Duodenal mucosa (tissue), 2 donors: Measurements from ENCODE around the gene CAPN10.

Experiments used
- H3K27ac ChIP-seq: one replicate; pipeline ENCODE4 v1.7.0; 2013; ENCODE audit warnings: low read depth, low read length
- H3K27me3 ChIP-seq, 2 donors: one replicate each; pipeline ENCODE4 v1.7.0; 2013; ENCODE audit warnings: low read length in 2 of 2, control low read depth in 1 of 2; ENCODE audit not compliant: insufficient read depth in 2 of 2, control insufficient read depth in 1 of 2
- H3K36me3 ChIP-seq, 2 donors: one replicate each; pipeline ENCODE4 v1.7.0; 2013; ENCODE audit warnings: low read length in 2 of 2, control low read depth in 1 of 2; ENCODE audit not compliant: insufficient read depth in 2 of 2, control insufficient read depth in 1 of 2
- H3K4me1 ChIP-seq, 2 donors: one replicate each; pipeline ENCODE4 v1.7.0; 2013; ENCODE audit warnings: low read length in 2 of 2, control low read depth in 1 of 2; ENCODE audit not compliant: insufficient read depth in 2 of 2, control insufficient read depth in 1 of 2
- H3K4me3 ChIP-seq, 2 donors: one replicate each; pipeline ENCODE4 v1.7.0; 2013; ENCODE audit warnings: low read length in 2 of 2, low read depth in 1 of 2
- H3K9ac ChIP-seq, 2 donors: one replicate each; pipeline ENCODE4 v1.7.0; 2013; ENCODE audit warnings: low read length in 2 of 2, low read depth in 1 of 2
- H3K9me3 ChIP-seq, 2 donors: one replicate each; pipeline ENCODE4 v1.7.0; 2013; ENCODE audit warnings: low read length in 2 of 2, control low read depth in 1 of 2; ENCODE audit not compliant: control insufficient read depth in 1 of 2

Gene CAPN10

GRCh38 chr2:240624950-240625621 is 38.6 kb downstream of the CAPN10 start, which contains the start of gene GPR35:
Gene GPR35, plus strand, starts transcription at chr2:240625480. Its CDS starts 4,473 bp downstream, at chr2:240629953.
- H3K27ac ChIP-seq, result peak within 1 kb of the TSS; percentile 1
- peaks cover 0 to 27% of the 10 kb centered on the region in 2 donors for H3K4me1 ChIP-seq
- H3K9me3 ChIP-seq, result no peaks in the 10 kb centered on the region
- H3K36me3 ChIP-seq, result peaks cover 8 to 51% of the 10 kb centered on the region in 2 donors
- H3K9ac ChIP-seq, result peak within 1 kb of the TSS in 1 of 2 donors; percentile 48
- H3K4me3 ChIP-seq, result peak within 1 kb of the TSS in 1 of 2 donors; percentile 51
- no peaks in the 10 kb centered on the region for H3K27me3 ChIP-seq

- no peaks in the 10 kb centered on the region for H3K27me3 ChIP-seq
- H3K4me1 ChIP-seq, result peaks cover 0 to 18% of the 10 kb centered on the region in 2 donors
- no peak overlapping the region for H3K9ac ChIP-seq
- peak overlapping the region in 1 of 2 donors; percentile 28 for H3K4me3 ChIP-seq
- H3K36me3 ChIP-seq, result peaks cover 8 to 45% of the 10 kb centered on the region in 2 donors
- peak overlapping the region; percentile 20 for H3K27ac ChIP-seq
- H3K9me3 ChIP-seq, result no peaks in the 10 kb centered on the region
Observed at GRCh38 chr2:240626531-240627300, 40.2 kb downstream of the CAPN10 start.

- H3K36me3 ChIP-seq, result peaks cover 8 to 43% of the 10 kb centered on the region in 2 donors
- H3K27me3 ChIP-seq, result no peaks in the 10 kb centered on the region
- H3K27ac ChIP-seq, result no peak overlapping the region
- peaks cover 0 to 2% of the 10 kb centered on the region in 2 donors for H3K9me3 ChIP-seq
- peaks cover 0 to 15% of the 10 kb centered on the region in 2 donors for H3K4me1 ChIP-seq
- no peak overlapping the region for H3K9ac ChIP-seq
- no peak overlapping the region for H3K4me3 ChIP-seq
Observed at GRCh38 chr2:240627736-240628506, 41.4 kb downstream of the CAPN10 start.

GRCh38 chr2:240628507-240628807 is 41.9 kb downstream of the CAPN10 start:
- Histone ChIP-seq H3K27me3 (no peaks in the 10 kb centered on the region), H3K4me1 (peaks cover 0 to 15% of the 10 kb centered on the region in 2 donors), H3K36me3 (peaks cover 8 to 43% of the 10 kb centered on the region in 2 donors), H3K9me3 (peaks cover 0 to 2% of the 10 kb centered on the region in 2 donors), H3K4me3 (no peak overlapping the region), H3K9ac (no peak overlapping the region), H3K27ac (no peak overlapping the region)

DNA sequence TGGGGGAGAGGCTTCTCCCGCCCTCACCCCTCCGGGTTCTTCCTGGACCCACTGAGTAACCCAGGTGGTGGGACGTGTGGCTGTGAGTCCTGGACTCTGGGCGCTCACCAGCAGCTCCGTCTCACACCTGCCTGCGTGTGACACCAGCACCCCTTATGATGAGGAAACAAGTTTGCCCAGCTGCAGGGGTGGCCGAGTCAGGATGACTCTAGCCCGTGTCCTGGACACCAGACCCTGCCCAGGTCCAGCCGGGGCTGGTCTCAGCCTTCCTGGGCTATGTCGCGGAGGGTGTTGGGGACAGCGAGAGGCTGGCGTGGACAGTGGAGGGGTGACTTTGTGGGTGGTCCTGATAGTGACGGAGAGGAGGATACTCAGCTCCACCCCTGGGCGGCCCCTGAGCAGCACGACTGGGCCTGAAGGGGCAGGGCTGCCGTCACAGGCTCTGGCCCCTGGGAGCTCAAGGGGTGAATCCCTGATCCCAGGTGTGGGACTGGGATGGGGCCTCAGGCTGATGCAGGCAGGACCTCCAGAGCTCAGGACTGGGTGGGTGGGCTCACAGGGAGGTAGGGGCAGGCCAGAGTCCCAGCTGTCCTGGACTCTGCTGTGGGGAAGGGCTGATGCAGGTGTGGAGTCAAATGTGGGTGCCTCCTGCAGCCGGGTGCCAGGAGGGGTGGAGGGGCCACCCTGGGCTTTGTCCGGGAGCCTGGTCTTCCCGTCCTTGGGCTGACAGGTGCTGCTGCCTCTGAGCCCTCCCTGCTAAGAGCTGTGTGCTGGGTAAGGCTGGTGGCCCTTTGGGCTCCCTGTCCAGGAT is 42.5 kb downstream of the CAPN10 start:
- H3K4me3 ChIP-seq, result no peak overlapping the region
- H3K36me3 ChIP-seq, result peaks cover 8 to 43% of the 10 kb centered on the region in 2 donors
- peaks cover 0 to 15% of the 10 kb centered on the region in 2 donors for H3K4me1 ChIP-seq
- no peaks in the 10 kb centered on the region for H3K27me3 ChIP-seq
- no peak overlapping the region for H3K9ac ChIP-seq
- H3K9me3 ChIP-seq, result peaks cover 0 to 7% of the 10 kb centered on the region in 2 donors
- no peak overlapping the region for H3K27ac ChIP-seq

GRCh38 chr2:240629619-240629967 is 43.1 kb downstream of the CAPN10 start:
- Histone ChIP-seq H3K4me3 (no peak overlapping the region), H3K4me1 (peaks cover 0 to 11% of the 10 kb centered on the region in 2 donors), H3K36me3 (peaks cover 8 to 43% of the 10 kb centered on the region in 2 donors), H3K27me3 (no peaks in the 10 kb centered on the region), H3K9ac (no peak overlapping the region), H3K9me3 (peaks cover 0 to 8% of the 10 kb centered on the region in 2 donors), H3K27ac (no peak overlapping the region)

GRCh38 chr2:240629968-240630770 is 43.6 kb downstream of the CAPN10 start:
- Histone ChIP-seq H3K4me1 (peaks cover 0 to 8% of the 10 kb centered on the region in 2 donors), H3K9ac (no peak overlapping the region), H3K27ac (no peak overlapping the region), H3K27me3 (no peaks in the 10 kb centered on the region), H3K36me3 (peaks cover 8 to 43% of the 10 kb centered on the region in 2 donors), H3K9me3 (peaks cover 0 to 8% of the 10 kb centered on the region in 2 donors), H3K4me3 (no peak overlapping the region)

DNA sequence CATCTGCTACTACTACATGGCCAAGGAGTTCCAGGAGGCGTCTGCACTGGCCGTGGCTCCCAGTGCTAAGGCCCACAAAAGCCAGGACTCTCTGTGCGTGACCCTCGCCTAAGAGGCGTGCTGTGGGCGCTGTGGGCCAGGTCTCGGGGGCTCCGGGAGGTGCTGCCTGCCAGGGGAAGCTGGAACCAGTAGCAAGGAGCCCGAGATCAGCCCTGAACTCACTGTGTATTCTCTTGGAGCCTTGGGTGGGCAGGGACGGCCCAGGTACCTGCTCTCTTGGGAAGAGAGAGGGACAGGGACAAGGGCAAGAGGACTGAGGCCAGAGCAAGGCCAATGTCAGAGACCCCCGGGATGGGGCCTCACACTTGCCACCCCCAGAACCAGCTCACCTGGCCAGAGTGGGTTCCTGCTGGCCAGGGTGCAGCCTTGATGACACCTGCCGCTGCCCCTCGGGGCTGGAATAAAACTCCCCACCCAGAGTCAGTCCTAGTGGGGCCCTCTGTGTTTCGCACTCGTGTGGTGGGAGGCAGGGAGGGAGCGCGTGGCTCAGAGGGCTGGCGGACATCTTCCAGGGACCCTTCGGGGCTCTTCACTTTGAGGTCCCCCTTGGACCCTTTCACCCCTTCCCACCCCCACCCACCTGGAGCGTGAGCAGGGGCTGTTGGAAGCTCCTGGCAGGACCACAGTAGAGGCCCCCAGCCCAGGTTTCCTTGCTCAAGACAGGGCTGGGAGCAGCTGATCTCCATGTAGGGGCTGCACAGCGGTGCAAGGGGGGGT is 44.4 kb downstream of the CAPN10 start:
- peaks cover 0 to 8% of the 10 kb centered on the region in 2 donors for H3K4me1 ChIP-seq
- no peaks in the 10 kb centered on the region for H3K27me3 ChIP-seq
- no peak overlapping the region for H3K27ac ChIP-seq

More for the DNA sequence above, 44.4 kb downstream of the CAPN10 start:
- peaks cover 0 to 8% of the 10 kb centered on the region in 2 donors for H3K9me3 ChIP-seq
- no peak overlapping the region for H3K9ac ChIP-seq
- peaks cover 8 to 43% of the 10 kb centered on the region in 2 donors for H3K36me3 ChIP-seq
- H3K4me3 ChIP-seq, result no peak overlapping the region
